Lung (tissue), 13 donors: ENCODE data around the gene C1orf198. TPM values are rescaled to one million over a fixed set of nuclear protein-coding genes. Genes with fewer than 3 reads are reported as not detected.

Experiments
- ATAC-seq: fragments of 200-7000 bp; cut with Tn5 transposase; one replicate; pipeline ENCODE4 v1.9.1; 2020; ENCODE audit warnings: moderate number of reproducible peaks; ENCODE audit not compliant: insufficient read depth, low FRiP score
- DNase-seq, 3 donors: peaks; one replicate each; pipeline ENCODE4 v3.0.0-alpha.2; 2013 to 2017
- H3K27ac ChIP-seq, 2 donors: one replicate each; pipeline ENCODE4 v1.5.1; 2013; ENCODE audit warnings: mild to moderate bottlenecking in 2 of 2, moderate library complexity in 2 of 2, control low read depth in 1 of 2, inconsistent platforms in 1 of 2, low read depth in 1 of 2, low read length in 1 of 2
- H3K27me3 ChIP-seq, 3 donors: one replicate each; pipeline ENCODE4 v1.5.1; 2013; ENCODE audit warnings: low read length in 2 of 3; ENCODE audit not compliant: control insufficient read depth in 3 of 3, insufficient read depth in 3 of 3
- H3K36me3 ChIP-seq, 4 donors: one replicate each; pipeline ENCODE4 v1.5.1; 2013; ENCODE audit warnings: low read length in 4 of 4, mild to moderate bottlenecking in 1 of 4, moderate library complexity in 1 of 4; ENCODE audit not compliant: control insufficient read depth in 4 of 4, insufficient read depth in 4 of 4
- H3K4me1 ChIP-seq, 5 donors: one replicate each; pipeline ENCODE4 v1.5.1; 2013; ENCODE audit warnings: low read length in 5 of 5, mild to moderate bottlenecking in 2 of 5, moderate library complexity in 1 of 5; ENCODE audit not compliant: control insufficient read depth in 5 of 5, insufficient read depth in 5 of 5
- H3K4me3 ChIP-seq: one replicate; pipeline ENCODE4 v1.5.1; 2013; ENCODE audit warnings: mild to moderate bottlenecking, control low read depth, moderate library complexity
- H3K9ac ChIP-seq, 2 donors: one replicate each; pipeline ENCODE4 v1.5.1; 2013; ENCODE audit warnings: low read length in 2 of 2, control low read depth in 1 of 2; ENCODE audit not compliant: insufficient read depth in 1 of 2
- H3K9me3 ChIP-seq, 4 donors: one replicate each; pipeline ENCODE4 v1.5.1; 2013; ENCODE audit warnings: low read length in 3 of 4, mild to moderate bottlenecking in 1 of 4, moderate library complexity in 1 of 4; ENCODE audit not compliant: control insufficient read depth in 4 of 4, insufficient read depth in 3 of 4
- WGBS, 2 donors: extraction: QIAGEN DNeasy Blood & Tissue Kit; methylation state at CpG; one replicate each; pipeline ENCODE4 v1.1.7; 2013; 5-methylcytosine and 5-hydroxymethylcytosine counted together
- polyA plus RNA-seq, 2 donors: library from polyadenylated mRNA; stranded (reverse); fragments of 200-250 nt; gene quantifications; one replicate each; pipeline ENCODE4 v1.2.1, GENCODE V29; 2013
- small RNA-seq: library from RNA; depleted of rRNA; stranded (forward); fragments of <200 nt; gene quantifications from one replicate; pipeline ENCODE3, GENCODE V24; 2014; ENCODE audit warnings: low replicate concordance
- total RNA-seq, 2 donors: library from RNA; depleted of rRNA in 1 of 2; stranded (reverse); fragments of >200 nt in 1 of 2; gene quantifications; one replicate each; pipeline ENCODE4 v1.2.1, GENCODE V29; 2014 to 2021
- TF ChIP-seq, protein P1 (sequence below): IDR thresholded peaks from 2 replicates; pipeline ENCODE4 v1.5.1; 2012; ENCODE audit warnings: mild to moderate bottlenecking; ENCODE audit errors: control extremely low read depth, extremely low read depth
- donor health status: control.
- donor health status: control.
- donor health status: Bipolar disorder and iron deficiency.
- donor health status: healthy.
- donor health status: DM: yes; HTN: yes; CAD: no.

C1orf198 gene
- total and polyA plus RNA-seq, 4 donors: 25.8 to 109 (median 49.7) TPM

DNA sequence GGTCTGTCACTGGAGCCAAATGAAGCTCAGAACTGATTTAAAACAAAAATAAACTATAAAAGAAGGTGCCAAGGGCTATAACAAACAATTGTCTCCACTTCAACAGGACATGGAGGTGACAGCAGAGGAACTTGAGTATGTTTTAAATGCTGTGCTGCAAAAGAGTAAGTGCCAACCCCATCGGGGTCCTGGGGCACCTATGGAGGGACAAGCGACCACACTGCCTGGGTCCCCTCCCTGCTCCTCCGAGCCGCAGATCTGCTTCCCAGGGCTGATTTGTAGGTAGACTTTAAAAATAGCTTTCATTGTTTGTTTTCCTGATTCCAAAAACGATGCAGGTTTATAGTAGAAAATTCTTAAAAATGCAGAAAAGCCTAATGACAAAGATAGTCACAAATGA lies 78.3 kb downstream of the C1orf198 start:
- Histone ChIP-seq H3K9me3 (no peaks in the 10 kb centered on the region), H3K4me1 (peaks cover 0 to 14% (median 0%) of the 10 kb centered on the region in 5 donors), H3K27ac (no peak overlapping the region), H3K9ac (no peak overlapping the region), H3K27me3 (no peaks in the 10 kb centered on the region), H3K4me3 (no peak overlapping the region), H3K36me3 (no peaks in the 10 kb centered on the region)
- TF ChIP-seq, protein P1, sequence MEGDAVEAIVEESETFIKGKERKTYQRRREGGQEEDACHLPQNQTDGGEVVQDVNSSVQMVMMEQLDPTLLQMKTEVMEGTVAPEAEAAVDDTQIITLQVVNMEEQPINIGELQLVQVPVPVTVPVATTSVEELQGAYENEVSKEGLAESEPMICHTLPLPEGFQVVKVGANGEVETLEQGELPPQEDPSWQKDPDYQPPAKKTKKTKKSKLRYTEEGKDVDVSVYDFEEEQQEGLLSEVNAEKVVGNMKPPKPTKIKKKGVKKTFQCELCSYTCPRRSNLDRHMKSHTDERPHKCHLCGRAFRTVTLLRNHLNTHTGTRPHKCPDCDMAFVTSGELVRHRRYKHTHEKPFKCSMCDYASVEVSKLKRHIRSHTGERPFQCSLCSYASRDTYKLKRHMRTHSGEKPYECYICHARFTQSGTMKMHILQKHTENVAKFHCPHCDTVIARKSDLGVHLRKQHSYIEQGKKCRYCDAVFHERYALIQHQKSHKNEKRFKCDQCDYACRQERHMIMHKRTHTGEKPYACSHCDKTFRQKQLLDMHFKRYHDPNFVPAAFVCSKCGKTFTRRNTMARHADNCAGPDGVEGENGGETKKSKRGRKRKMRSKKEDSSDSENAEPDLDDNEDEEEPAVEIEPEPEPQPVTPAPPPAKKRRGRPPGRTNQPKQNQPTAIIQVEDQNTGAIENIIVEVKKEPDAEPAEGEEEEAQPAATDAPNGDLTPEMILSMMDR: no peak
- no peak for ATAC-seq
- 76 to 81% methylated on average over 5 of the region's 5 CpGs for WGBS, 2 donors
- no peak for DNase-seq

DNA sequence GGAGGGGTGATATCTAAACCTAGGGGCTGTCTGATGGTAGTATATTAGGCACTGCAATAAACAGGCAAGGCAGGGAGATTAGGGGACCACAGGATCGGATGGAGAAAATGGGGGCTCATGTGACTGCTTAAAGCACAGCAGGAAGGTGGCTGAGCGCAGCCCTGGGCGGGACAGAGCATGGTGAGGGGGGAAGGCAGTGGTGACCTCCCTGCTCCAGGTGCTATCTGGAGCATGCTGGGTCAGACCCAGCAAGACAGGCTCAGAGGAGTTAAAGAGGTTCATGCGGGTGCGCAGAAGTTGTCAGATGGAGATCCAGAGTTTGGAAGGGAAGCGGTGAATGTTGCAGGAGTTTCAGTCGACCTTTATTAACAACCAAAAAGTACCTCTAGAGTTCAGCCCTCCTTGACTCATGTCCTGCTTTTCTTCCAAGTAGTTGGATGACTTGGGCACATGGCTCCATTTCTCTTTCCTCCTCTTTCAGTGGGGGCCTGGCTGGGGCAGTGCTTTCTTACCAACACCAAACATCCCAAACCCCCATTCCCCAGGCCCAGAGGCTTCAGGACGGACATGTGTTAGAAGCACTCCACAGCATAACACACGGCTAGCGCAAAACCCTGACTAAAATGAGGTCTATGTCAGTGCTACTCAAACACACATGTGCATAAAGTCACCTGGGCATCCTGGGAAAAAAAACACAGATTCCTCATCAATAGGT lies 79.6 kb downstream of the C1orf198 start:
- no peaks in the 10 kb centered on the region for H3K9me3 ChIP-seq
- no peak overlapping the region for H3K27ac ChIP-seq
- DNase-seq: no peak
- H3K4me3 ChIP-seq: no peak overlapping the region
- H3K4me1 ChIP-seq: peaks cover 0 to 5% (median 0%) of the 10 kb centered on the region in 5 donors
- TF ChIP-seq, protein P1: no peak
- H3K27me3 ChIP-seq: no peaks in the 10 kb centered on the region
- no peak overlapping the region for H3K9ac ChIP-seq
- ATAC-seq: no peak
- H3K36me3 ChIP-seq: no peaks in the 10 kb centered on the region
- 88 to 91% methylated on average over 10 of the region's 10 CpGs for WGBS, 2 donors

DNA sequence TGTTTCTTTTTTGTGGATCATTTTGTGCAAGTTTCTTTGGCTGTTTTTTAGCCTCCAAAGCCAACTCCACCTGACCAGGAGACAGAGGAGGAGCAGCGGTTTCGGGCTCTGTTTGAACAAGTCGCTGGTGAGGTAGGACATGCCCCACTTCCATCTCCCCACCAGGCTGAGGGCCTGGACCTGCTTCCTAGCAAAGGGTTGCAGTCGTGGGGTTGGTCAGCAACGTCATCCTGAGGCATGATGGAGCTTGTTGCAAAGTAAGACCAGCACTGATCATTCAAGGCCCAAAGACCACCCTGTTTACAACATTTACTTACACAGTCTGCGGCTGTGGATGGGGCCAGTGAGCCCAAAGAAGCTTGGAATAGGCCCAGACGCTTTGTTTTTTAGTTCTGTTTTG lies 80.8 kb downstream of the C1orf198 start:
- ATAC-seq (no peak), DNase-seq (no peak)
- H3K9me3 ChIP-seq: no peaks in the 10 kb centered on the region
- TF ChIP-seq, protein P1: no peak
- no peak overlapping the region for H3K4me3 ChIP-seq
- H3K9ac ChIP-seq: no peak overlapping the region
- peaks cover 0 to 4% (median 0%) of the 10 kb centered on the region in 5 donors for H3K4me1 ChIP-seq
- H3K36me3 ChIP-seq: no peaks in the 10 kb centered on the region
- no peak overlapping the region for H3K27ac ChIP-seq
- 78 to 89% methylated on average over 7 of the region's 7 CpGs for WGBS, 2 donors
- no peaks in the 10 kb centered on the region for H3K27me3 ChIP-seq

Small RNA genes lying within 50 kb of the gene (small RNA-seq; reads per million reads assigned to genes)
- gene RN7SL837P (not detected), gene RNA5SP79 (not detected)

Other genes starting within 250 kb of the C1orf198 start
- 10 to 100 TPM; 22.6 to 41.0 TPM for gene COG2, start 226.0 kb downstream of the C1orf198 start, total RNA-seq
- gene COG2, start 226.0 kb downstream of the C1orf198 start, polyA plus RNA-seq: 10 to 100 TPM in 1 of 2 donors, 1 to 10 TPM in 1; 8.6 to 12.4 TPM
- 1 to 10 TPM; 1.7 to 3.5 TPM for gene AGT, start 154.4 kb downstream of the C1orf198 start, total RNA-seq
- 1 to 10 TPM; 1.7 to 2.0 TPM for gene AGT, start 154.4 kb downstream of the C1orf198 start, polyA plus RNA-seq
- gene CAPN9, start 121.1 kb downstream of the C1orf198 start, total RNA-seq: 10 to 100 TPM in 1 of 2 donors, 1 to 10 TPM in 1; 9.3 to 13.2 TPM
- gene CAPN9, start 121.1 kb downstream of the C1orf198 start, polyA plus RNA-seq: 1 to 10 TPM; 2.2 to 5.9 TPM
- gene TTC13, start 110.3 kb upstream of the C1orf198 start, total RNA-seq: 10 to 100 TPM; 22.1 to 24.5 TPM
- gene TTC13, start 110.3 kb upstream of the C1orf198 start, polyA plus RNA-seq: 10 to 100 TPM in 1 of 2 donors, 1 to 10 TPM in 1; 7.9 to 12.6 TPM
- gene ARV1, start 110.6 kb upstream of the C1orf198 start, total RNA-seq: 10 to 100 TPM; 13.8 to 17.2 TPM
- gene ARV1, start 110.6 kb upstream of the C1orf198 start, polyA plus RNA-seq: 10 to 100 TPM; 17.2 to 60.3 TPM
- 10 to 100 TPM; 14.3 to 26.9 TPM for gene FAM89A, start 171.7 kb upstream of the C1orf198 start, total RNA-seq
- gene FAM89A, start 171.7 kb upstream of the C1orf198 start, polyA plus RNA-seq: 10 to 100 TPM; 19.5 to 27.1 TPM